Central memory CD8-positive, alpha-beta T cell (primary cell): ENCODE results near the gene RNF157.
A peak's percentile ranks its signal among the peaks of the same experiment; 100 is the strongest.

Experiments used
- ATAC-seq: fragments of 150-1000 bp; cut with Tn5 transposase; replicated peaks from 2 replicates; pipeline ENCODE4 v1.10.0; 2022; ENCODE audit warnings: mild to moderate bottlenecking, moderate FRiP score, moderate number of reproducible peaks; ENCODE audit not compliant: poor library complexity, severe bottlenecking; ENCODE audit errors: extremely low read depth
- DNase-seq, 2 donors: peaks; one replicate each; pipeline ENCODE4 v3.0.0; 2021; ENCODE audit warnings: low spot score in 2 of 2
- H3K27ac Mint-ChIP-seq: one replicate; pipeline ENCODE4 v1.8.0; 2022; ENCODE audit warnings: low read depth, mild to moderate bottlenecking, moderate library complexity, mixed read lengths
- H3K27me3 Mint-ChIP-seq: one replicate; pipeline ENCODE4 v1.8.0; 2022; ENCODE audit warnings: mixed read lengths
- H3K36me3 Mint-ChIP-seq: one replicate; pipeline ENCODE4 v1.8.0; 2022; ENCODE audit warnings: mild to moderate bottlenecking, moderate library complexity, mixed read lengths; ENCODE audit not compliant: insufficient read depth
- H3K4me1 Mint-ChIP-seq: one replicate; pipeline ENCODE4 v1.8.0; 2022; ENCODE audit warnings: mixed read lengths
- H3K4me3 Mint-ChIP-seq: one replicate; pipeline ENCODE4 v1.8.0; 2022; ENCODE audit warnings: mild to moderate bottlenecking, moderate library complexity, mixed read lengths
- H3K9me3 Mint-ChIP-seq: one replicate; pipeline ENCODE4 v1.8.0; 2022; ENCODE audit warnings: mixed read lengths

RNF157 gene

DNA sequence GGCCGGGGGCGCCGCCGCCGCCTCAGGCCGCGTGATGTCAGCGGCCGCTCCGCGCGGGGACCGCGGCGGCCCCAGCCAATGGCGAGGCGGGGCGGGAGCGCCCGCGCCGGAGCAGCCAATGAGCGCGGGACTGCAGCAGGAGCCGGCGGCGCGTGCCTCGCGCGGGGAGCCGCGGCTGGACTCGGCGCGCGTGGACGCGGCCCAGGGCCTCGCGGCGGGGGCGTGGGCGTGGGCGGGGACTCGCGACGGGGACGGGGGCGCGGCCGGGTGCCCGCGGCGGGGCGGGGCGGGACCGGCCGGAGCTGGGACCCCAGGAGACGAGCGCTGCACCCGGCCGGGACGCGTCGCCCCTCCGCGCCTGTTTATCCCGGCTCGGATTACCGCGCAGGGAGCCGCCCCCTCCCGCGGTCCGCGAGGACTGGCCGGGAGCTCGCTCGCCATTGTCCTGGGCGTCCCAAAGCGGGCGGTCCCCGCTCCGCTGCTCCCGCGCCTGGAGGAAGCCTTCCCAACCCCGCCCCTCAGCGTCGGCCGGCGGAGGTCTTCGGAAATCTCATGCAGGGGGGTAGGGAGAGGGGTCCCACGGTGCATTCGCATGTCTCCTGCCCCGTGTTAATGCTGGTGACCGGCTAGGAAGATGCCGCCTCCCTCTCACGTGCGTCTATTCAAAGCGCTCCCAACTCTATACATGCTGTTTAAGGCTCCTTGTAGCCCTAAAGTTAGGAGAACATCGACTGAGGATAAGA, at the start of gene RNF157:
RNF157 (minus strand) TSS at position 33 of the 743 bp plus-strand sequence. CDS start 253 bp downstream, outside the sequence.
- Mint-ChIP-seq H3K4me1 (peaks cover 22% of the 10 kb centered on the region), H3K4me3 (peak within 1 kb of the TSS; percentile 90), H3K9me3 (no peaks in the 10 kb centered on the region)

DNA sequence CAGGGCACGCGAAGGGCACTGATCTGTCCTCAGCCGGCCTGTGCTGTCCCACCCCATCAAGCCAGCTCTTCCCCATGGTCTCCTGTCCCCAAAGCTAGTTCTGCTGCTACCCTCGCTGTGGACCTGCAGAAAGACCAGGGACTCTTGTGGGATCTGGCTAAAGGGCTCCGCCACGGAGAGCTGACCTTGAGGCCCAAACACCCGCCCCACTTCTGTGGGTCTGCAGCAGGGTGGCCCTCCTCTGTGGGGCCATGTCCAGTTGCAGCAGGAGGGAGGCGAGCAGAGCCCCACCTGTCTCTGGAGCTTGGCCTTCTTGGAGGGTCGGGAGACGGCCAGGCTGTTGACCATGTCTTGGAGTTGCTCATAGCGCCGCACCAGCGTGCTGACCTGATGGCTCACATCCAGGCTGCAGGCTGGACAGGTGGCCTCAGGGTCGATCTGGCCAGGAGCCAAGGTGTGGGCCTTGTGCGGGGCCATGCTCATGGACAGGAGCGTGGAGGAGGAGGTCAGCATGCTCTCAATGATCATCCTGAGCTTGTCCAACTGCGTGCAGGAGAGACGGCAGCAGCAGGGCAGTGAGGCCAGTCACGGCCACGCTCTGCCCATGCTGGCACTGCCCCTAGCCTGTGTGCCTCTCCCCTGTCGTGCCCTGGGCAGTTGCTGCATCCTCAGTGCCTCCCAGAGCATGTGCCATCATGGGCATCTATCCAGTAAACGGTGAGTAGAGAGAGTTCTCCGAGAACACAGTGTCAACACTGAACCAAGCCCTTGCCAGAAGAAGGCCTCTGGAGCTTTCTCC, 41.5 kb upstream of the RNF157 start:
- Mint-ChIP-seq H3K27me3 (no peaks in the 10 kb centered on the region), H3K36me3 (peaks cover 7% of the 10 kb centered on the region), H3K9me3 (no peaks in the 10 kb centered on the region), H3K4me3 (no peak overlapping the region), H3K4me1 (no peaks in the 10 kb centered on the region), H3K27ac (no peak overlapping the region)
- DNase-seq, result no peak
- no peak for ATAC-seq

More for the DNA sequence above, at the start of gene RNF157:
- ATAC-seq (peak; percentile 85), DNase-seq (peak; percentile 24 to 37)
- peak within 1 kb of the TSS; percentile 74 for H3K27ac Mint-ChIP-seq
- H3K27me3 Mint-ChIP-seq, result no peaks in the 10 kb centered on the region
- peaks cover 3% of the 10 kb centered on the region for H3K36me3 Mint-ChIP-seq

DNA sequence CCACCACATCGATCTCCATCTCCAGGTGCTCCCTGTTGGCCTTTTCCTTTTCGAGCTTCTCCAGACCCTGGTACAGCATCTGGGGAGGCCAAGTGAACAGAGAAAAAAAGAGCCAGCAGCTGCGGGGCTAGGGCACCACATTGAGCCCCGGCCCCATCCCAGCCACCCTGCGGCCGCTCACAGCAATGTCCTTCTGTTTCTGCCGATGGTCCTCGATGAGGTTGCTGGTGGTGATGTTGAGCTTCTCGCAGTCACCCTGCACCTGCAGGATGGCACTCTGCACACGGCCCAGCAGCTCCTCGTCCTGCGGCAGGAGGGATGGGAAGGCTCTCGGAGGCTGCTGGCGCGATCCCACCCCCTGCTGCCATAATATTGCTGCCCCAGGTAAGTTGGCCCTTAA, 40.4 kb upstream of the RNF157 start:
- H3K36me3 Mint-ChIP-seq, result peaks cover 10% of the 10 kb centered on the region
- H3K4me3 Mint-ChIP-seq, result no peak overlapping the region
- no peak overlapping the region for H3K27ac Mint-ChIP-seq
- no peaks in the 10 kb centered on the region for H3K27me3 Mint-ChIP-seq
- no peak for ATAC-seq
- no peaks in the 10 kb centered on the region for H3K9me3 Mint-ChIP-seq
- DNase-seq, result no peak
- H3K4me1 Mint-ChIP-seq, result no peaks in the 10 kb centered on the region

DNA sequence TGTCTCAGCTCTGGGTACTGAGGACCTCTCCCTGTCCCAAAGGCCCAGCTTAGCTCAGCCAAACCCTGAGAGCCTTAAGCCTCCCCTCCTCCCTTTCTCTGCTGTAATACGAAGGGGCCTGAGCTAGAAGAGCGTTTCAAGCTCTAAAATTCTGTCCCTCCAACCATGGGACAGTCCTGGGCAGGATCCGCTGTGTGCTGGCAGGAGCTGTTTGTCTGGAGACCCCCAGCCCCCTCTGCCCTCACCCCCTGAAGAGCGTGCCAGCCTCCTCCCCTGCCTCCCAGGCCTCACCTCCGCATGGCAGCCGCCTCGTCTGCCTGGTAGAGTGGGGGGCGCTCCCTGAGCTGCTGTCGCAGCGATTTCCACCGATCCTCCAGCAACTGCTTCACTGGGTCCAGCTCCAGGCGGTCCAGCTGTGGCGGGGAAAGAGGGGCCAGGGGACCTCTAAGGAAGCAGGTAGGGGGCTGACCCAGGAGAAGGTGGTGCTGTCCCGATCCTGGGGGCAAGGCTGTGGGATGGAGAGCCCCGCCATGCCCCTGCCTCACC, 39.5 kb upstream of the RNF157 start:
- ATAC-seq, result no peak
- Mint-ChIP-seq H3K4me1 (peaks cover 2% of the 10 kb centered on the region), H3K9me3 (no peaks in the 10 kb centered on the region), H3K36me3 (peaks cover 11% of the 10 kb centered on the region), H3K27ac (peak overlapping the region; percentile 70), H3K4me3 (no peak overlapping the region), H3K27me3 (no peaks in the 10 kb centered on the region)
- DNase-seq, result no peak

DNA sequence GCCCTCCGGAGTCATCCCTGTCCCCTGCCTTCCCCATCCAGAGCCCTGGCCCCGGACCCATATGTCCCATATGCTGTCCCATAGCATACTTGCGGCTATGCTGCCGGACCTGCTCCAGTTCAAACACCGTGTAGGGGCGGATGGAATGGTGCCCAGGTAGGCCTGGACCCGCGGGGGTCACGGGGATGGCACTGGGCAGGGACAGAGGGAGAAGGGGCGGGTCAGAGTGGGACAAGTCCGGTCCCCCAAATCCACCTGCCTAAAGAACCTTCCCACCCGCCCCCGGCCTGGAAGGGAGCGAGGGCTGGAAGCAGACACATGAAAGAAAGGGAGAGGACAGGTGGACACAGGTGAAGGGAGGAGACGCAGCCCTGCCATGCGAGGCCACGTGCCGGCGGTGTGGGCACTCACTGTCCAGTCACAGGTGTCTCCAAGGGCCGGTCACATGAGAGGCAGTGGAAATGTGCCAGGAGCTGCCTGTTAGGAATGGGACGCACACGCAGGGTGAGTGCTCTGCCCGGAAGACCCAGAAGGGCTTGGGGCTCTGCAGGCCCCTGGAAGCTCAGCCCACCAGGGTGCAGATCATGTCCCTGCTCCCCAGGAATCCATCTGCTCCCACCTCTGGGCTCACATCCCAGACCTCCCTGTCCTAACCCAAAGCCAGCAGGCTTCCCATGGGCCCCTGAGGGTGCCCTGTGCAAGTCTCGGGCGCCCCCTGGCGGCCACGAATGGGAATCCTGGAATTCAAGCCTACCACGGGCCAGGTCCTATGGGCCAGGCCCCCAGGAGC, 38.9 kb upstream of the RNF157 start:
- ATAC-seq, result peak; percentile 83
- no peaks in the 10 kb centered on the region for H3K9me3 Mint-ChIP-seq
- H3K36me3 Mint-ChIP-seq, result peaks cover 11% of the 10 kb centered on the region
- H3K27me3 Mint-ChIP-seq, result no peaks in the 10 kb centered on the region
- H3K4me3 Mint-ChIP-seq, result no peak overlapping the region
- DNase-seq, result peak; percentile 72 to 80
- H3K4me1 Mint-ChIP-seq, result peaks cover 4% of the 10 kb centered on the region
- H3K27ac Mint-ChIP-seq, result peak overlapping the region; percentile 70

DNA sequence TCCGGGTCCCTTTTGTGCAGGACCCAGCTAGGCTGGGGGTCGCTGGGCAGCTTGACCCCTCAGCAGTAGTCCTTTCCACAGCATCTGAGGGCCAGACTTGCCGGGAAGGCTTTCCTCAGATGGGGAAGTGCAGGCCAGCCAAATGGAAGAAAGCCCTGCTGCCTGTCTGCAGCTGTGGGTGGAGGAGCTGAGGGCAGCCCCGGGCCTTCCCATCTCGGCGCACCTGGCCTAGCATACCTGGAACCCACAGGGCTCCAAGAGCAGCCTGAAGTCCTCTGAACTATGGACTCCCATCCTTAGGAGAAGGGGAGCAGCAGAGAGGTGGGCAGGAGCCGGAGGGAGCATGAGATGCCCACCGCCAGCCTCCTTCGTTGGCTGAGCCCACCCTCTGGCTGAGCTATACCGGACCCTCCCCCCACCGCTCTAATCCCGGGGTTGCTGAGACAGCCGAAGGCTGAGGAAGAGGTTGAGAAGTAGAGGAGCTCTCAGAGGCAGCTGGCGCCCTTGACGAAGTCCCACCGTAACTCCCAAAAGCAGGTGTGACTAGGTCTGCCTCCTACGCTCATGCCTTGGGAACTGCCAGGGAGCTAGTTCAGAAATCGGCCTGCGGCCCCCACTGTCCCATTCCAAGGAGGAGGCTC, 38.1 kb upstream of the RNF157 start:
- H3K4me1 Mint-ChIP-seq, result peaks cover 4% of the 10 kb centered on the region
- no peaks in the 10 kb centered on the region for H3K27me3 Mint-ChIP-seq
- no peak overlapping the region for H3K4me3 Mint-ChIP-seq
- peak overlapping the region; percentile 70 for H3K27ac Mint-ChIP-seq
- peaks cover 11% of the 10 kb centered on the region for H3K36me3 Mint-ChIP-seq
- ATAC-seq (no peak), DNase-seq (no peak)
- no peaks in the 10 kb centered on the region for H3K9me3 Mint-ChIP-seq

DNA sequence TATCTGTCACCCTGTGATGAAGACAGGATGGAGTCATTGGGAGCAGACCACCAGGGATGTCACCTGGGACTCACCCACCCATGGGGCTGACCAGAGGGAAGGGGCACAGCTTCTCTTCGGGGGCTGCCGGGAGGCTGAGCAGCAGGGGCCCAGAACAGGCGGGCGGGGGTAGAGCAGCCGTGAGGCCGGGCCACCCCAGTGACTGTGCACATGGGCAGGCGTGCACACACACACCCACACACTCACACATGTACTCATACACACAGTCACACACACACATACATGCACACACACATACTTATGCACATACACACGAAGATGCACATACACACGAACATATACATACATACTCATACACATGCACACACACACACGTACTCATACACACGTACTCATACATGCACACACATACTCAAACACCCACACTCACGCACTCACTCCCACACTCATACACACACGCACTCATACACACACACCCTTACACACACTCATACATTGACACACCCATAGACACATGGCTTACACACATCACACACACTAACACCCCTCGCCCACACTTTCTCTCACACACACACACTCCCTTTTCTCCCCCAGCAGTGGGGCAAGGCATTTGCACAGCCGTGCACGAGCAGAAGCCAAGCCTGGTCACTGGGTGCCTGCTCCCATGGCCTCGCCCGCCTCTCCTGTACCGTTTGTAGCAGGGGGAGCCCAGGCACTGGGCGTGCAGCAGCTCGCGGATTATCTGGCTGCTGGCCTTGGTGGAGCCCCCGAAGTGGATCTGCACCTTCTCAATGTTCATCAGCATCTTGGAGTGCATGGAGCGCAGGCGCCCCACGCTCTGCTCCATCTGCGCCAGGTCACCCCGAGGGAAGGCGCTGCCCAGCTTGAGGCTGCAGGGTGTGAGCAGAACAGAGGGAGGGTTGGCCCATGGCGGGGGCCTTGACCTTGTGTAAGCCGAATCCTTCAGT, 37.3 kb upstream of the RNF157 start:
- no peak for ATAC-seq
- H3K4me3 Mint-ChIP-seq, result no peak overlapping the region
- no peaks in the 10 kb centered on the region for H3K9me3 Mint-ChIP-seq
- no peaks in the 10 kb centered on the region for H3K27me3 Mint-ChIP-seq
- peak overlapping the region; percentile 4 for H3K27ac Mint-ChIP-seq
- DNase-seq, result no peak
- H3K36me3 Mint-ChIP-seq, result peaks cover 9% of the 10 kb centered on the region
- H3K4me1 Mint-ChIP-seq, result peaks cover 9% of the 10 kb centered on the region

DNA sequence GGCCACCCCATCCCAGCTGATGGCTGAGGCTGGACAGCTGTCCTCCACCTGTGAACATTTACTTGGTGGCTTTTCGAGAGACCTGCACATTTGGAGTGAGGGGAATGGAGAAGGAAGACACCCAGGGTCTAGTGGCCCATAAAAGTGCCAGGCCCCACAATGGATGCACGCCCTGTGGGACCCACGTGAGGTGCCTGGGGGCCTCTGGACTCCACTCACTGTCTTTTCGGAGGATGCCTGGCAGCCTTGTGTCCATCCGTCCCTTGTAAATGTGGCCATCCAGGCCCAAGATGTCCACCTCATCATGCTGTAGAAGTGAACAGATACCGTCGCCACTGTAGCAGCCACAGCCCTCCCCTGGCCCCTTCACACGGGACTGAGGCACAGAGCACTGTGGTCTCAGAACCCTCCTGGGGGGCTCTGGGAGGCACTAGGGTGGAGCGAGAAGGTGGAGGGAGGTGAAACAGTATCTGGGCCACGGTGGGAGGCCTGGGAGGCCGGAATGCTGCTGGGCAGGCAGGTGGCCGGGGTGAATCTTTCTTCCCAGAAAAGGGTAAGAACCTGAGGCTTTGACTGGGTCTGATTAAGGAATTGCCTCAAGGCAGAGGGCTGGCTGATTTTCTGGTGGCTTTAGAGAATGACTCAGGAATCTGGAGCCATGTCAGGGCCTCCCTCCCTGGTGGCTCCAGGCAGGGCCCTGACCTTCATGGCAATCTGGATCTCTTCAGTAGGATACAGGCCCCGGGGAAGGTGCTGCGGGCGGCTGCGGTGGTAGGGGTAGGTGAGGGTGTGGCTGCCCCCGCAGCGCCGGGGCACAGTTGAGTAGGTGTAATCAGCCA, 36.4 kb upstream of the RNF157 start:
- ATAC-seq, result no peak
- Mint-ChIP-seq H3K4me3 (no peak overlapping the region), H3K9me3 (no peaks in the 10 kb centered on the region), H3K27ac (peak overlapping the region; percentile 36), H3K4me1 (peaks cover 13% of the 10 kb centered on the region), H3K36me3 (peaks cover 17% of the 10 kb centered on the region), H3K27me3 (no peaks in the 10 kb centered on the region)
- DNase-seq, result no peak

DNA sequence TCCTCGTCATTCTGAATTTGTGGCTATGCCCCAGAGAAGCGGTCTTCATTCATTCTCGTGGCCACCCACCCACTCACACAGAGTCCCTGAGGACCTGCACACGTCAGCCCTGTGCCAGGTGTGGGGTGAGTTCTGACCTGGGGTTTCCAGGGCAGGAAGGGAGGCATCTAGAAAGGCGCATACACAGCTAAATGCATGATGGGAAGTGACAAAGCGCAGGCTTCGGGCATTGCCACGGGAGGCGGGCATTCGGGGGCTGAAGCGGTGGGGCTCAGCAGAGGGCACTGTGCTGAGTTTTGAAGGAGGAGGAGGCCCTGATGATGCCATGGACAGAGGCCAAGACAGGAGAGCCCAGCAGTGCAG, 35.8 kb upstream of the RNF157 start:
- Mint-ChIP-seq H3K4me3 (no peak overlapping the region), H3K36me3 (peaks cover 20% of the 10 kb centered on the region), H3K27me3 (no peaks in the 10 kb centered on the region), H3K27ac (peak overlapping the region; percentile 36), H3K9me3 (no peaks in the 10 kb centered on the region), H3K4me1 (peaks cover 19% of the 10 kb centered on the region)
- ATAC-seq (no peak), DNase-seq (no peak)

DNA sequence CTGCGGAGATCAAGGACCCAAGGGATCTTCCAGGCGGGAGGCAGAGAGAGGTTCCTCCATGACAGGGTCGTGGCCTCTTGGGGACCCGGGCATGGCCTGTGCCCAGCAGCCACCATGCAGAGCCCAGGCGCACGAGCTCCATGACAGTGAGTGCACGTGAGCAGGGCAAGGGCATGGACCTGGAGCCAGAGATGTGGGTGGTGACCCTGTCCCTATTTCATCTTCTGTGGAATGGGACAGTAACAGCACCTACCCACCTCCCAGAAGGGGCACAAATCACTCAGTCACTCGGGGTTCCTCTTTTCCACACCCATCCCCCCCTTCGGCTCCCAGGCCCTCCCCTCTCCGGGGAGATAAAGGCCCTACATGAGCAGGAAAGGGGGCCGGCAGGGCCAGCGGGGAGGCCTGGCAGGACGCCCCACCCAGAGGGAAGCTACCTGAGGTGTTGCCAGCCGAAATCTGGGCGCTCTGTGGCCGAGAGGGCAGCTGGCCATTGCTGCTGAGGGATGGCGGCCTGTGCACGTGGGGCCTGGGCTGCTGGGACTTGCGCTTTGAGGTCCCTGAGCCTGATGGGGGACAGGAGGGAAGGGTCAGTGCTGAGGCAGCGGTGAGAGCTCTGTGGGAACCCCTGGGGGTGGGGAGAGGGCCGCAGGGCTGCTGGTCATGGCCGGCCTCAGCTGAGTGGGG, 35.2 kb upstream of the RNF157 start:
- Mint-ChIP-seq H3K4me1 (peaks cover 23% of the 10 kb centered on the region), H3K27me3 (no peaks in the 10 kb centered on the region), H3K27ac (peak overlapping the region; percentile 36), H3K4me3 (no peak overlapping the region), H3K36me3 (peaks cover 22% of the 10 kb centered on the region), H3K9me3 (no peaks in the 10 kb centered on the region)
- ATAC-seq (no peak), DNase-seq (no peak)
